DMS 273 treated with DMSO at 0.1 percent for 48 hours (cell line): ENCODE results near the gene PTPRN.
A peak's percentile ranks its signal among the peaks of the same experiment; 100 is the strongest.
"Not testable (repeated sequence)": the region's sequence is repeated elsewhere in the genome, so short reads cannot be mapped to it uniquely, and the experiment has no call there.

Experiments
- DNase-seq: peaks from one replicate; lab custom pipeline; 2025; lab: John Stamatoyannopoulos, UW

Gene PTPRN

GRCh38 chr2:219287580-219288265 is 21.5 kb downstream of the PTPRN start:
- no peak for DNase-seq

- DNase-seq: not testable (repeated sequence)
Measured at GRCh38 chr2:219287116-219287440, 22.1 kb downstream of the PTPRN start.

- DNase-seq: no peak
Measured at GRCh38 chr2:219286436-219287115, 22.6 kb downstream of the PTPRN start.

- DNase-seq: peak; percentile 56
Measured at GRCh38 chr2:219285894-219286425, 23.2 kb downstream of the PTPRN start.

GRCh38 chr2:219285373-219285735 is 23.8 kb downstream of the PTPRN start:
- DNase-seq: no peak

- DNase-seq: no peak
Measured at GRCh38 chr2:219284501-219285372, 24.5 kb downstream of the PTPRN start.

- DNase-seq: no peak
Measured at GRCh38 chr2:219282943-219283581, 26.1 kb downstream of the PTPRN start.

- DNase-seq: no peak
Measured at GRCh38 chr2:219282375-219282774, 26.8 kb downstream of the PTPRN start.

- no peak for DNase-seq
Measured at GRCh38 chr2:219281588-219281987, 27.6 kb downstream of the PTPRN start.

GRCh38 chr2:219280651-219281050 is 28.6 kb downstream of the PTPRN start:
- DNase-seq: no peak

- DNase-seq: no peak
Measured at GRCh38 chr2:219279916-219280516, 29.2 kb downstream of the PTPRN start.

GRCh38 chr2:219279151-219279915 is 29.9 kb downstream of the PTPRN start, which contains the start of gene DNAJB2:
Gene DNAJB2, plus strand, starts transcription at chr2:219279366. Its CDS starts 468 bp downstream, at chr2:219279834.
- DNase-seq: peak; percentile 95

- DNase-seq: no peak
Measured at GRCh38 chr2:219278655-219279150, 30.5 kb downstream of the PTPRN start.

GRCh38 chr2:219277703-219278654 is 31.2 kb downstream of the PTPRN start:
- peak; percentile 55 for DNase-seq

- DNase-seq: no peak
Measured at GRCh38 chr2:219274361-219274921, 34.8 kb downstream of the PTPRN start.

- DNase-seq: no peak
Measured at GRCh38 chr2:219273937-219274336, 35.3 kb downstream of the PTPRN start.

GRCh38 chr2:219272995-219273394 is 36.2 kb downstream of the PTPRN start:
- DNase-seq: no peak

- DNase-seq: no peak
Measured at GRCh38 chr2:219272356-219272755, 36.8 kb downstream of the PTPRN start.

- DNase-seq: no peak
Measured at GRCh38 chr2:219271021-219271420, 38.2 kb downstream of the PTPRN start.
